SU-DHL-6 (cell line): ENCODE measurements around the gene MPEG1.

Experiments used
- CTCF ChIP-seq: fragments of 200-600 bp; sonication (generic); IDR thresholded peaks from one replicate; pipeline ENCODE4 v1.5.1; 2017; ENCODE audit warnings: antibody characterized with exemption, mild to moderate bottlenecking, low read length, moderate library complexity; ENCODE audit not compliant: insufficient read depth, poor library complexity, severe bottlenecking
- EZH2phosphoT487 ChIP-seq: fragments of 200-600 bp; sonication (generic), shearing (Covaris generic); conservative IDR thresholded peaks from 2 replicates; pipeline ENCODE4 v1.6.1; 2018; ENCODE audit warnings: mild to moderate bottlenecking, antibody characterized with exemption, low read length, moderate library complexity, mixed read lengths

GRCh38 chr11:59188954-59189353, 23.8 kb downstream of the MPEG1 start:
- TF ChIP-seq CTCF (no peak), EZH2phosphoT487 (no peak)
